WTC11 (cell line): ENCODE results near the gene CAMK2N2. TPM values are rescaled to one million over a fixed set of nuclear protein-coding genes. Genes with fewer than 3 reads are reported as not detected.

ENCODE experiments used
- ATAC-seq: fragments of 200-7000 bp; cut with Tn5 transposase; 2 replicates; pipeline ENCODE4 v1.10.0; 2021; ENCODE audit warnings: mild to moderate bottlenecking, moderate library complexity
- CTCF ChIA-PET: fragments of 300-600 bp; sonication (Branson Sonifier 250); formaldehyde crosslinking; loops from one replicate; lab custom pipeline; 2021; ENCODE audit warnings: antibody characterized with exemption; lab: Charles Lee
- POLR2A ChIA-PET: fragments of 350-600 bp; sonication (Branson Sonifier 250); formaldehyde crosslinking; loops from one replicate; lab custom pipeline; 2021; ENCODE audit warnings: antibody characterized with exemption; lab: Charles Lee
- DNase-seq: peaks from one replicate; pipeline ENCODE4 v3.0.0; 2021; ENCODE audit warnings: low spot score
- H3K27ac Mint-ChIP-seq: 2 replicates; pipeline ENCODE4 v1.8.0; 2021; ENCODE audit warnings: mixed read lengths
- H3K27me3 Mint-ChIP-seq: 2 replicates; pipeline ENCODE4 v1.8.0; 2021; ENCODE audit warnings: low read depth, mild to moderate bottlenecking, moderate library complexity, mixed read lengths
- H3K36me3 Mint-ChIP-seq: 2 replicates; pipeline ENCODE4 v1.8.0; 2021; ENCODE audit warnings: mixed read lengths
- H3K4me1 Mint-ChIP-seq: 2 replicates; pipeline ENCODE4 v1.8.0; 2022; ENCODE audit warnings: mixed read lengths
- H3K4me3 Mint-ChIP-seq: 2 replicates; pipeline ENCODE4 v1.8.0; 2021; ENCODE audit warnings: mild to moderate bottlenecking, moderate library complexity, mixed read lengths
- H3K9me3 Mint-ChIP-seq: 2 replicates; pipeline ENCODE4 v1.8.0; 2021; ENCODE audit warnings: mixed read lengths
- CREB1 ChIP-seq: sonication (generic); formaldehyde crosslinking; IDR thresholded peaks from 2 replicates; pipeline ENCODE4 v1.8.0; 2023; ENCODE audit warnings: mild to moderate bottlenecking, missing genetic modification reagents
- CREM ChIP-seq: sonication (generic); formaldehyde crosslinking; IDR thresholded peaks from 2 replicates; pipeline ENCODE4 v1.8.1; 2022; ENCODE audit warnings: mild to moderate bottlenecking, missing genetic modification reagents, moderate library complexity
- EMX1 ChIP-seq: fragments of 250-450 bp; sonication (Bioruptor Pico); IDR thresholded peaks from 2 replicates; pipeline ENCODE4 v1.8.0; 2021; ENCODE audit warnings: mild to moderate bottlenecking
- ERG ChIP-seq: fragments of 250-450 bp; sonication (Bioruptor Pico); IDR thresholded peaks from 2 replicates; pipeline ENCODE4 v1.8.0; 2021; ENCODE audit warnings: mild to moderate bottlenecking
- FOXK1 ChIP-seq: sonication (generic); formaldehyde crosslinking; IDR thresholded peaks from 2 replicates; pipeline ENCODE4 v1.8.0; 2022; ENCODE audit warnings: mild to moderate bottlenecking, moderate library complexity, missing genetic modification reagents
- JAZF1 ChIP-seq: fragments of 250-450 bp; sonication (Bioruptor Pico); IDR thresholded peaks from 2 replicates; pipeline ENCODE4 v1.9.0; 2021; ENCODE audit warnings: moderate library complexity, mild to moderate bottlenecking, inconsistent platforms
- MLX ChIP-seq: sonication (generic); formaldehyde crosslinking; IDR thresholded peaks from 2 replicates; pipeline ENCODE4 v1.8.1; 2023; ENCODE audit warnings: mild to moderate bottlenecking, missing genetic modification reagents, moderate library complexity
- OVOL2 ChIP-seq: fragments of 250-450 bp; sonication (Bioruptor Pico); IDR thresholded peaks from 2 replicates; pipeline ENCODE4 v1.9.0; 2021; ENCODE audit warnings: mild to moderate bottlenecking, borderline replicate concordance
- PRDM15 ChIP-seq: sonication (generic); formaldehyde crosslinking; IDR thresholded peaks from 2 replicates; pipeline ENCODE4 v1.8.0; 2022; ENCODE audit warnings: missing genetic modification reagents
- SMAD4 ChIP-seq: sonication (generic); formaldehyde crosslinking; IDR thresholded peaks from 2 replicates; pipeline ENCODE4 v1.8.0; 2022; ENCODE audit warnings: mild to moderate bottlenecking, missing genetic modification reagents
- SOX15 ChIP-seq: fragments of 250-450 bp; sonication (Bioruptor Pico); IDR thresholded peaks from 2 replicates; pipeline ENCODE4 v1.9.0; 2021; ENCODE audit warnings: mild to moderate bottlenecking
- TEAD1 ChIP-seq: sonication (generic); formaldehyde crosslinking; IDR thresholded peaks from 2 replicates; pipeline ENCODE4 v1.8.0; 2022; ENCODE audit warnings: mild to moderate bottlenecking, missing genetic modification reagents
- ZNF138 ChIP-seq: sonication (generic); formaldehyde crosslinking; conservative IDR thresholded peaks from 2 replicates; pipeline ENCODE4 v1.8.1; 2022; ENCODE audit warnings: mild to moderate bottlenecking, moderate library complexity, missing genetic modification reagents
- ZNF263 ChIP-seq: sonication (generic); formaldehyde crosslinking; IDR thresholded peaks from 2 replicates; pipeline ENCODE4 v1.8.1; 2022; ENCODE audit warnings: low read depth, mild to moderate bottlenecking, moderate library complexity, missing genetic modification reagents
- ZNF396 ChIP-seq: fragments of 250-450 bp; sonication (Bioruptor Pico); IDR thresholded peaks from 2 replicates; pipeline ENCODE4 v1.8.0; 2021; ENCODE audit warnings: mild to moderate bottlenecking, moderate library complexity, borderline replicate concordance
- total RNA-seq: library from RNA; stranded (reverse); gene quantifications from 3 replicates; pipeline ENCODE4 v1.2.3, GENCODE V29; 2021
- TF ChIP-seq, protein P1 (sequence below): sonication (generic); formaldehyde crosslinking; conservative IDR thresholded peaks from 2 replicates; pipeline ENCODE4 v1.8.1; 2023; ENCODE audit warnings: mild to moderate bottlenecking, low read depth, missing genetic modification reagents, moderate library complexity
- TF ChIP-seq, protein P2 (sequence below): sonication (generic); formaldehyde crosslinking; IDR thresholded peaks from 2 replicates; pipeline ENCODE4 v1.8.1; 2022; ENCODE audit warnings: low read depth, missing genetic modification reagents, borderline replicate concordance
- TF ChIP-seq, protein P3 (sequence below): sonication (generic); formaldehyde crosslinking; conservative IDR thresholded peaks from 2 replicates; pipeline ENCODE4 v1.8.1; 2022; ENCODE audit warnings: mild to moderate bottlenecking, missing genetic modification reagents
- TF ChIP-seq, protein P4 (sequence below): fragments of 250-450 bp; sonication (Bioruptor Pico); IDR thresholded peaks from 2 replicates; pipeline ENCODE4 v1.9.0; 2021; ENCODE audit warnings: moderate library complexity, mild to moderate bottlenecking, inconsistent platforms, borderline replicate concordance

The CAMK2N2 gene
- total RNA-seq, 1 experiment from 2014 or later: 10.5 TPM

- Mint-ChIP-seq H3K9me3 (no peaks in the 10 kb centered on the region), H3K4me3 (no peak overlapping the region), H3K27me3 (peaks cover 38% of the 10 kb centered on the region), H3K4me1 (peaks cover 6% of the 10 kb centered on the region; the same call in 1 of the 2 replicates), H3K36me3 (no peaks in the 10 kb centered on the region), H3K27ac (no peak overlapping the region)
- ChIA-PET POLR2A (no interaction called here), CTCF (interaction anchor here (1.1 to 7.5 kb wide), 4 partner anchors 7 to 331 kb away, joined by 3 to 88 read pairs (median 6); partner anchors contain the start of genes EEF1AKMT4 and VWA5B2)
- DNase-seq (no peak), ATAC-seq (no peak)
- TF ChIP-seq SMAD4 (CRISPR knock-in tag) (no peak), OVOL2 (CRISPR knock-in tag) (no peak), MLX (CRISPR knock-in tag) (no peak), PRDM15 (no peak), EMX1 (CRISPR knock-in tag) (no peak), CREM (CRISPR knock-in tag) (no peak), ERG (no peak), ZNF138 (CRISPR knock-in tag) (no peak)
- TF ChIP-seq, protein P1, sequence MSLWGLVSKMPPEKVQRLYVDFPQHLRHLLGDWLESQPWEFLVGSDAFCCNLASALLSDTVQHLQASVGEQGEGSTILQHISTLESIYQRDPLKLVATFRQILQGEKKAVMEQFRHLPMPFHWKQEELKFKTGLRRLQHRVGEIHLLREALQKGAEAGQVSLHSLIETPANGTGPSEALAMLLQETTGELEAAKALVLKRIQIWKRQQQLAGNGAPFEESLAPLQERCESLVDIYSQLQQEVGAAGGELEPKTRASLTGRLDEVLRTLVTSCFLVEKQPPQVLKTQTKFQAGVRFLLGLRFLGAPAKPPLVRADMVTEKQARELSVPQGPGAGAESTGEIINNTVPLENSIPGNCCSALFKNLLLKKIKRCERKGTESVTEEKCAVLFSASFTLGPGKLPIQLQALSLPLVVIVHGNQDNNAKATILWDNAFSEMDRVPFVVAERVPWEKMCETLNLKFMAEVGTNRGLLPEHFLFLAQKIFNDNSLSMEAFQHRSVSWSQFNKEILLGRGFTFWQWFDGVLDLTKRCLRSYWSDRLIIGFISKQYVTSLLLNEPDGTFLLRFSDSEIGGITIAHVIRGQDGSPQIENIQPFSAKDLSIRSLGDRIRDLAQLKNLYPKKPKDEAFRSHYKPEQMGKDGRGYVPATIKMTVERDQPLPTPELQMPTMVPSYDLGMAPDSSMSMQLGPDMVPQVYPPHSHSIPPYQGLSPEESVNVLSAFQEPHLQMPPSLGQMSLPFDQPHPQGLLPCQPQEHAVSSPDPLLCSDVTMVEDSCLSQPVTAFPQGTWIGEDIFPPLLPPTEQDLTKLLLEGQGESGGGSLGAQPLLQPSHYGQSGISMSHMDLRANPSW (CRISPR knock-in tag): no peak
- TF ChIP-seq, protein P2, sequence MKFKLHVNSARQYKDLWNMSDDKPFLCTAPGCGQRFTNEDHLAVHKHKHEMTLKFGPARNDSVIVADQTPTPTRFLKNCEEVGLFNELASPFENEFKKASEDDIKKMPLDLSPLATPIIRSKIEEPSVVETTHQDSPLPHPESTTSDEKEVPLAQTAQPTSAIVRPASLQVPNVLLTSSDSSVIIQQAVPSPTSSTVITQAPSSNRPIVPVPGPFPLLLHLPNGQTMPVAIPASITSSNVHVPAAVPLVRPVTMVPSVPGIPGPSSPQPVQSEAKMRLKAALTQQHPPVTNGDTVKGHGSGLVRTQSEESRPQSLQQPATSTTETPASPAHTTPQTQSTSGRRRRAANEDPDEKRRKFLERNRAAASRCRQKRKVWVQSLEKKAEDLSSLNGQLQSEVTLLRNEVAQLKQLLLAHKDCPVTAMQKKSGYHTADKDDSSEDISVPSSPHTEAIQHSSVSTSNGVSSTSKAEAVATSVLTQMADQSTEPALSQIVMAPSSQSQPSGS (CRISPR knock-in tag): no peak
These were observed 25.8 kb downstream of the CAMK2N2 start for GRCh38 chr3:184235381-184236032.

GRCh38 chr3:184234671-184235380 is 26.5 kb downstream of the CAMK2N2 start:
- H3K4me3 Mint-ChIP-seq: no peak overlapping the region
- ChIA-PET POLR2A (no interaction called here), CTCF (interaction anchor here (0.6 kb wide), 1 partner anchor 203 kb away, joined by 6 read pairs; the partner anchor contains the start of gene HTR3D)
- no peaks in the 10 kb centered on the region for H3K9me3 Mint-ChIP-seq
- ATAC-seq: no peak
- H3K4me1 Mint-ChIP-seq: peaks cover 6% of the 10 kb centered on the region; the same call in 1 of the 2 replicates
- H3K27ac Mint-ChIP-seq: no peak overlapping the region
- no peak for DNase-seq
- peaks cover 40% of the 10 kb centered on the region for H3K27me3 Mint-ChIP-seq
- H3K36me3 Mint-ChIP-seq: no peaks in the 10 kb centered on the region
- TF ChIP-seq ZNF263 (CRISPR knock-in tag): no peak
- TF ChIP-seq, protein P3, sequence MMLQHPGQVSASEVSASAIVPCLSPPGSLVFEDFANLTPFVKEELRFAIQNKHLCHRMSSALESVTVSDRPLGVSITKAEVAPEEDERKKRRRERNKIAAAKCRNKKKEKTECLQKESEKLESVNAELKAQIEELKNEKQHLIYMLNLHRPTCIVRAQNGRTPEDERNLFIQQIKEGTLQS (CRISPR knock-in tag): no peak
- no peak for TF ChIP-seq CREB1 (CRISPR knock-in tag)
- no peak for TF ChIP-seq JAZF1 (CRISPR knock-in tag)
- TF ChIP-seq FOXK1: no peak
- no peak for TF ChIP-seq ZNF396 (CRISPR knock-in tag)
- TF ChIP-seq SOX15 (CRISPR knock-in tag): no peak
- TF ChIP-seq, protein P4, sequence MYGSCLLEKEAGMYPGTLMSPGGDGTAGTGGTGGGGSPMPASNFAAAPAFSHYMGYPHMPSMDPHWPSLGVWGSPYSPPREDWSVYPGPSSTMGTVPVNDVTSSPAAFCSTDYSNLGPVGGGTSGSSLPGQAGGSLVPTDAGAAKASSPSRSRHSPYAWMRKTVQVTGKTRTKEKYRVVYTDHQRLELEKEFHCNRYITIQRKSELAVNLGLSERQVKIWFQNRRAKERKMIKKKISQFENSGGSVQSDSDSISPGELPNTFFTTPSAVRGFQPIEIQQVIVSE: no peak
- TF ChIP-seq TEAD1 (CRISPR knock-in tag): no peak
